Measurements from ENCODE around the gene BRSK1.

DNA sequence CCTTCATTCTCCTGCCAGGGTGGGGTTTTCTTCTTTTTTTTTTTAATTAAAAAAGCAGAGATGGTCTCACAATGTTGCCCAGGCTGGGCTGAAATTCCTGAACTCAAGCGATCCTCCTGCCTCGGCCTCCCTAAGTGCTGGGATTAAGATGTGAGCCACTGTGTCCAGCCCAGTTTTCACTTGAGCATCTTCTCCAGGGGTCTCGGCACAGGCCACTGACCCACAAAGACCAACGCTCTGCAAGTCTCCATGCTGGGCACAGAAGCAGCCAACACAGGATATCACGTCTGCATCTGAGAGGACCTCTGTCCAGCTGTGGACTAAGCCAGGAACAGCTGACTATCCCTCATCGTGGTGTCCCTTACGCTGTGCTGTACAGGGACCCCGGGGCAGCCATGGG is 45.8 kb upstream of the BRSK1 start:
- TF ChIP-seq, protein P1, sequence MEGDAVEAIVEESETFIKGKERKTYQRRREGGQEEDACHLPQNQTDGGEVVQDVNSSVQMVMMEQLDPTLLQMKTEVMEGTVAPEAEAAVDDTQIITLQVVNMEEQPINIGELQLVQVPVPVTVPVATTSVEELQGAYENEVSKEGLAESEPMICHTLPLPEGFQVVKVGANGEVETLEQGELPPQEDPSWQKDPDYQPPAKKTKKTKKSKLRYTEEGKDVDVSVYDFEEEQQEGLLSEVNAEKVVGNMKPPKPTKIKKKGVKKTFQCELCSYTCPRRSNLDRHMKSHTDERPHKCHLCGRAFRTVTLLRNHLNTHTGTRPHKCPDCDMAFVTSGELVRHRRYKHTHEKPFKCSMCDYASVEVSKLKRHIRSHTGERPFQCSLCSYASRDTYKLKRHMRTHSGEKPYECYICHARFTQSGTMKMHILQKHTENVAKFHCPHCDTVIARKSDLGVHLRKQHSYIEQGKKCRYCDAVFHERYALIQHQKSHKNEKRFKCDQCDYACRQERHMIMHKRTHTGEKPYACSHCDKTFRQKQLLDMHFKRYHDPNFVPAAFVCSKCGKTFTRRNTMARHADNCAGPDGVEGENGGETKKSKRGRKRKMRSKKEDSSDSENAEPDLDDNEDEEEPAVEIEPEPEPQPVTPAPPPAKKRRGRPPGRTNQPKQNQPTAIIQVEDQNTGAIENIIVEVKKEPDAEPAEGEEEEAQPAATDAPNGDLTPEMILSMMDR (IDR thresholded peaks at IDR 0.05): no peak
- no peak for TF ChIP-seq POLR2A (IDR thresholded peaks at IDR 0.05)

All from testis (tissue), 2 donors.